PC-9 (cell line): ENCODE results near the gene OAS2. TPM values are rescaled to one million over a fixed set of nuclear protein-coding genes. Genes with fewer than 3 reads are reported as not detected.

Experiments used
- BruUV-seq: library from RNA; stranded (reverse); fragments of 400-500 nt; replicated peaks from 2 replicates; lab custom pipeline; 2021; lab: Mats Ljungman, UMichigan
- CTCF ChIA-PET: fragments of 300-600 bp; sonication (Branson Sonifier 250); formaldehyde crosslinking; loops from one replicate; lab custom pipeline; 2022; ENCODE audit warnings: antibody characterized with exemption; lab: Charles Lee
- POLR2A ChIA-PET: fragments of 300-600 bp; sonication (Branson Sonifier 250); formaldehyde crosslinking; loops from one replicate; lab custom pipeline; 2022; ENCODE audit warnings: antibody characterized with exemption; ENCODE audit not compliant: unreplicated experiment; lab: Charles Lee
- DNase-seq, 2 experiments: peaks; one replicate each; pipeline versions ENCODE4 v3.0.0 to v3.0.0-alpha.2; 2015 to 2022; ENCODE audit warnings: mixed read lengths in 1 of 2
- H2AFZ ChIP-seq: fragments of 200-600 bp; sonication (generic); 2 replicates; pipeline ENCODE4 v1.8.1; 2017; ENCODE audit warnings: antibody characterized with exemption
- H3F3A ChIP-seq: fragments of 200-600 bp; sonication (generic); 2 replicates; pipeline ENCODE4 v1.8.1; 2017; ENCODE audit warnings: antibody characterized with exemption, mild to moderate bottlenecking, low read depth; ENCODE audit not compliant: insufficient read depth
- H3K27ac ChIP-seq: fragments of 200-600 bp; sonication (generic); 2 replicates; pipeline ENCODE4 v1.6.1; 2016; ENCODE audit warnings: mixed run types
- H3K27me3 ChIP-seq: fragments of 200-600 bp; sonication (generic); 2 replicates; pipeline ENCODE4 v1.6.1; 2016; ENCODE audit warnings: low read depth, mixed run types; ENCODE audit not compliant: insufficient read depth
- H3K36me3 ChIP-seq: fragments of 200-600 bp; sonication (generic); 2 replicates; pipeline ENCODE4 v1.6.1; 2016; ENCODE audit warnings: low read depth, mixed run types
- H3K4me1 ChIP-seq: fragments of 200-600 bp; sonication (generic); replicated peaks from 2 replicates; pipeline ENCODE4 v1.6.1; 2016; ENCODE audit warnings: mixed run types; ENCODE audit not compliant: insufficient read depth
- H3K4me2 ChIP-seq: fragments of 200-600 bp; sonication (generic); 2 replicates; pipeline ENCODE4 v1.6.1; 2017; ENCODE audit warnings: mixed run types
- H3K4me3 ChIP-seq: fragments of 200-600 bp; sonication (generic); 2 replicates; pipeline ENCODE4 v1.6.1; 2016; ENCODE audit warnings: mixed run types
- H3K79me2 ChIP-seq: fragments of 200-600 bp; sonication (generic); 2 replicates; pipeline ENCODE4 v1.6.1; 2017; ENCODE audit warnings: low read depth, mixed run types
- H3K9me2 ChIP-seq: fragments of 200-600 bp; sonication (generic); 2 replicates; pipeline ENCODE4 v1.8.1; 2017; ENCODE audit warnings: mild to moderate bottlenecking; ENCODE audit not compliant: insufficient read depth
- H3K9me3 ChIP-seq: fragments of 200-600 bp; sonication (generic); 2 replicates; pipeline ENCODE4 v1.8.1; 2016; ENCODE audit warnings: low read depth; ENCODE audit not compliant: insufficient read depth
- H4K20me1 ChIP-seq: fragments of 200-600 bp; sonication (generic); 2 replicates; pipeline ENCODE4 v1.8.1; 2017; ENCODE audit not compliant: insufficient read depth
- CTCF ChIP-seq: fragments of 200-600 bp; sonication (generic); conservative IDR thresholded peaks from 2 replicates; pipeline ENCODE4 v1.6.1; 2017; ENCODE audit warnings: mixed run types, antibody characterized with exemption, mild to moderate bottlenecking, moderate library complexity
- EZH2 ChIP-seq: fragments of 200-600 bp; sonication (generic); IDR thresholded peaks from 2 replicates; pipeline ENCODE4 v1.8.0; 2017; ENCODE audit warnings: antibody characterized with exemption, low read depth
- intact Hi-C: fragments of 100-400 bp; cut with micrococcal nuclease; formaldehyde crosslinking; loops from one replicate; pipeline ENCODE4 v1.10.0; 2022; ENCODE audit not compliant: unreplicated experiment
- total RNA-seq: library from RNA; stranded (reverse); gene quantifications from 2 replicates; pipeline ENCODE4 v1.2.3, GENCODE V29; 2021

Gene OAS2
- total RNA-seq, 1 experiment from 2014 or later = 0.98 TPM

GRCh38 chr12:113030875-113031525 lies 52.7 kb downstream of the OAS2 start:
- Histone ChIP-seq H3K9me2 (no peaks in the 10 kb centered on the region), H3F3A (no peaks in the 10 kb centered on the region), H4K20me1 (no peaks in the 10 kb centered on the region), H3K4me1 (no peaks in the 10 kb centered on the region), H3K9me3 (no peaks in the 10 kb centered on the region), H3K36me3 (no peaks in the 10 kb centered on the region), H3K79me2 (no peaks in the 10 kb centered on the region), H3K4me2 (no peak overlapping the region), H3K27ac (no peak overlapping the region), H2AFZ (no peak overlapping the region), H3K27me3 (0 out of 2 replicates have a peak, but pooled peaks cover 3% of the 10 kb centered on the region), H3K4me3 (no peak overlapping the region)
- intact Hi-C loops = loop anchor here (1.0 kb wide), 2 partner anchors 38 to 131 kb away; no protein-coding TSS in a partner anchor
- POLR2A ChIA-PET = interaction anchor here (0.5 kb wide), 1 partner anchor 88 kb away, joined by 3 read pairs; no protein-coding TSS in a partner anchor
- TF ChIP-seq EZH2 (no peak), CTCF (peak; percentile 79)
- DNase-seq = peak; percentile 21 to 52
- no TSS peak for BruUV-seq
- CTCF ChIA-PET = interaction anchor here (0.6 kb wide), 1 partner anchor 418 kb away, joined by 11 read pairs; no protein-coding TSS in a partner anchor

- no peak for DNase-seq
- H3K27me3 ChIP-seq = no peaks in the 10 kb centered on the region
- H3F3A ChIP-seq = peaks cover 14% of the 10 kb centered on the region; the same call in 1 of the 2 replicates
- TF ChIP-seq EZH2 (no peak), CTCF (no peak)
- H3K79me2 ChIP-seq = no peaks in the 10 kb centered on the region
- POLR2A ChIA-PET = interaction anchor here (0.6 to 0.9 kb wide), 2 partner anchors 12 to 143 kb away, joined by 3 to 4 read pairs; no protein-coding TSS in a partner anchor
- BruUV-seq = no TSS peak
- H3K4me2 ChIP-seq = peak overlapping the region; percentile 54
- H3K27ac ChIP-seq = peak overlapping the region; percentile 78
- intact Hi-C loops = no loop called here
- no peaks in the 10 kb centered on the region for H3K9me3 ChIP-seq
- no peak overlapping the region for H3K4me3 ChIP-seq
- no peaks in the 10 kb centered on the region for H3K9me2 ChIP-seq
- CTCF ChIA-PET = interaction anchor here (0.5 to 1.3 kb wide), 2 partner anchors 47 to 157 kb away, joined by 6 read pairs; no protein-coding TSS in a partner anchor
- peaks cover 20% of the 10 kb centered on the region for H3K4me1 ChIP-seq
- H3K36me3 ChIP-seq = no peaks in the 10 kb centered on the region
- H2AFZ ChIP-seq = no peak overlapping the region
- H4K20me1 ChIP-seq = no peaks in the 10 kb centered on the region
Measured at GRCh38 chr12:113039911-113040445, 61.7 kb downstream of the OAS2 start.

- Histone ChIP-seq H3K27me3 (no peaks in the 10 kb centered on the region), H3K79me2 (no peaks in the 10 kb centered on the region), H3K4me2 (peak overlapping the region; percentile 53), H3K9me2 (no peaks in the 10 kb centered on the region), H3K27ac (peak overlapping the region; percentile 78), H3K4me1 (peaks cover 20% of the 10 kb centered on the region), H3K36me3 (no peaks in the 10 kb centered on the region), H3F3A (peaks cover 14% of the 10 kb centered on the region; the same call in 1 of the 2 replicates), H3K4me3 (no peak overlapping the region), H4K20me1 (no peaks in the 10 kb centered on the region), H3K9me3 (no peaks in the 10 kb centered on the region), H2AFZ (peak overlapping the region; percentile 65)
- CTCF ChIA-PET = interaction anchor here (0.5 to 1.3 kb wide), 4 partner anchors 48 to 344 kb away, joined by 4 to 28 read pairs (median 6); no protein-coding TSS in a partner anchor
- TF ChIP-seq EZH2 (no peak), CTCF (no peak)
- no TSS peak for BruUV-seq
- intact Hi-C loops = no loop called here
- POLR2A ChIA-PET = interaction anchor here (0.6 to 0.9 kb wide), 2 partner anchors 12 to 142 kb away, joined by 3 to 4 read pairs; no protein-coding TSS in a partner anchor
- peak; percentile 65 to 96 for DNase-seq
Measured at GRCh38 chr12:113040722-113041171, 62.4 kb downstream of the OAS2 start.
